NB4 (cell line): ENCODE results near the gene CFAP161.

Source experiments
- MYC ChIP-seq: IDR thresholded peaks from 2 replicates; pipeline ENCODE4 v1.6.1; 2011; ENCODE audit warnings: low read depth, low read length
- POLR2A ChIP-seq: IDR thresholded peaks from 2 replicates; pipeline ENCODE4 v1.6.1; 2011; ENCODE audit warnings: mild to moderate bottlenecking; ENCODE audit not compliant: insufficient read length; ENCODE audit errors: extremely low read depth
- TF ChIP-seq, protein P1 (sequence below): IDR thresholded peaks from one replicate; pipeline ENCODE4 v1.5.1; 2012; ENCODE audit warnings: low read depth, low read length

GRCh38 chr15:81113861-81114291, 20.2 kb upstream of the CFAP161 start:
- TF ChIP-seq, protein P1, sequence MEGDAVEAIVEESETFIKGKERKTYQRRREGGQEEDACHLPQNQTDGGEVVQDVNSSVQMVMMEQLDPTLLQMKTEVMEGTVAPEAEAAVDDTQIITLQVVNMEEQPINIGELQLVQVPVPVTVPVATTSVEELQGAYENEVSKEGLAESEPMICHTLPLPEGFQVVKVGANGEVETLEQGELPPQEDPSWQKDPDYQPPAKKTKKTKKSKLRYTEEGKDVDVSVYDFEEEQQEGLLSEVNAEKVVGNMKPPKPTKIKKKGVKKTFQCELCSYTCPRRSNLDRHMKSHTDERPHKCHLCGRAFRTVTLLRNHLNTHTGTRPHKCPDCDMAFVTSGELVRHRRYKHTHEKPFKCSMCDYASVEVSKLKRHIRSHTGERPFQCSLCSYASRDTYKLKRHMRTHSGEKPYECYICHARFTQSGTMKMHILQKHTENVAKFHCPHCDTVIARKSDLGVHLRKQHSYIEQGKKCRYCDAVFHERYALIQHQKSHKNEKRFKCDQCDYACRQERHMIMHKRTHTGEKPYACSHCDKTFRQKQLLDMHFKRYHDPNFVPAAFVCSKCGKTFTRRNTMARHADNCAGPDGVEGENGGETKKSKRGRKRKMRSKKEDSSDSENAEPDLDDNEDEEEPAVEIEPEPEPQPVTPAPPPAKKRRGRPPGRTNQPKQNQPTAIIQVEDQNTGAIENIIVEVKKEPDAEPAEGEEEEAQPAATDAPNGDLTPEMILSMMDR = no peak
- TF ChIP-seq MYC (no peak), POLR2A (no peak)
